Neural crest cell (in vitro differentiated cells): ENCODE measurements around the gene SVIL. TPM values are rescaled to one million over a fixed set of nuclear protein-coding genes. Genes with fewer than 3 reads are reported as not detected.
"Not testable (repeated sequence)": the region's sequence is repeated elsewhere in the genome, so short reads cannot be mapped to it uniquely, and the experiment has no call there.

Experiments
- DNase-seq: peaks from one replicate; pipeline ENCODE4 v3.0.0; 2021; ENCODE audit warnings: low read depth, mixed read lengths, low spot score
- H3K27ac Mint-ChIP-seq: one replicate; pipeline ENCODE4 v1.8.0; 2021; ENCODE audit warnings: mild to moderate bottlenecking, mixed read lengths; ENCODE audit not compliant: unreplicated experiment
- H3K27me3 Mint-ChIP-seq: 2 replicates; pipeline ENCODE4 v1.8.0; 2021; ENCODE audit warnings: low read depth, mild to moderate bottlenecking, mixed read lengths
- H3K36me3 Mint-ChIP-seq: 2 replicates; pipeline ENCODE4 v1.8.0; 2021; ENCODE audit warnings: low read depth, mild to moderate bottlenecking, mixed read lengths
- H3K4me1 Mint-ChIP-seq: 2 replicates; pipeline ENCODE4 v1.8.0; 2021; ENCODE audit warnings: mixed read lengths
- H3K4me3 Mint-ChIP-seq: one replicate; pipeline ENCODE4 v1.8.0; 2021; ENCODE audit warnings: mild to moderate bottlenecking, mixed read lengths
- H3K9me3 Mint-ChIP-seq: 2 replicates; pipeline ENCODE4 v1.8.0; 2021; ENCODE audit warnings: mixed read lengths
- CTCF ChIP-seq: fragments of 200-600 bp; sonication (generic); conservative IDR thresholded peaks from 2 replicates; pipeline ENCODE4 v1.5.0; 2021; ENCODE audit warnings: antibody characterized with exemption, mild to moderate bottlenecking
- total RNA-seq: library from RNA; stranded (reverse); gene quantifications from 2 replicates; pipeline ENCODE4 v1.2.1, GENCODE V29; 2021

Gene SVIL
- total RNA-seq, 1 donor from 2014 or later, result 57.5 TPM

- TF ChIP-seq CTCF, result no peak
- DNase-seq, result no peak
- no peak overlapping the region for H3K4me3 Mint-ChIP-seq
- no peaks in the 10 kb centered on the region for H3K27me3 Mint-ChIP-seq
- H3K9me3 Mint-ChIP-seq, result peaks cover 3% of the 10 kb centered on the region
- H3K36me3 Mint-ChIP-seq, result peaks cover 1% of the 10 kb centered on the region
- peaks cover 51% of the 10 kb centered on the region for H3K4me1 Mint-ChIP-seq
- H3K27ac Mint-ChIP-seq, result peak overlapping the region; percentile 91
Measured at GRCh38 chr10:29588629-29589421, 45.9 kb downstream of the SVIL start.

GRCh38 chr10:29587750-29588628, 46.8 kb downstream of the SVIL start:
- not testable (repeated sequence) for DNase-seq, H3K9me3 Mint-ChIP-seq, H3K36me3 Mint-ChIP-seq, H3K27me3 Mint-ChIP-seq
- H3K4me3 Mint-ChIP-seq, result peak overlapping the region; percentile 61
- peaks cover 53% of the 10 kb centered on the region for H3K4me1 Mint-ChIP-seq
- peak overlapping the region; percentile 91 for H3K27ac Mint-ChIP-seq

GRCh38 chr10:29587102-29587749, 47.5 kb downstream of the SVIL start:
- not testable (repeated sequence) for H3K27ac Mint-ChIP-seq, H3K36me3 Mint-ChIP-seq, H3K27me3 Mint-ChIP-seq, H3K9me3 Mint-ChIP-seq, DNase-seq
- Mint-ChIP-seq H3K4me3 (peak overlapping the region; percentile 61), H3K4me1 (peaks cover 53% of the 10 kb centered on the region)

- H3K27me3 Mint-ChIP-seq, result no peaks in the 10 kb centered on the region
- peak overlapping the region; percentile 32 for H3K4me3 Mint-ChIP-seq
- peaks cover 57% of the 10 kb centered on the region for H3K4me1 Mint-ChIP-seq
- H3K36me3 Mint-ChIP-seq, result peaks cover 3% of the 10 kb centered on the region
- peak overlapping the region; percentile 37 for H3K27ac Mint-ChIP-seq
- DNase-seq, result no peak
- TF ChIP-seq CTCF, result no peak
- H3K9me3 Mint-ChIP-seq, result peaks cover 3% of the 10 kb centered on the region
Measured at GRCh38 chr10:29586509-29586908, 48.3 kb downstream of the SVIL start.

GRCh38 chr10:29585488-29585976, 49.2 kb downstream of the SVIL start:
- H3K4me3 Mint-ChIP-seq, result peak overlapping the region; percentile 7
- H3K27ac Mint-ChIP-seq, result no peak overlapping the region
- H3K36me3 Mint-ChIP-seq, result peaks cover 3% of the 10 kb centered on the region
- peaks cover 3% of the 10 kb centered on the region for H3K9me3 Mint-ChIP-seq
- no peak for TF ChIP-seq CTCF
- peaks cover 53% of the 10 kb centered on the region for H3K4me1 Mint-ChIP-seq
- no peak for DNase-seq
- H3K27me3 Mint-ChIP-seq, result no peaks in the 10 kb centered on the region

GRCh38 chr10:29584436-29584835, 50.3 kb downstream of the SVIL start:
- no peak for DNase-seq
- Mint-ChIP-seq H3K36me3 (peaks cover 3% of the 10 kb centered on the region), H3K27me3 (no peaks in the 10 kb centered on the region), H3K9me3 (peaks cover 3% of the 10 kb centered on the region), H3K4me1 (peaks cover 47% of the 10 kb centered on the region), H3K27ac (no peak overlapping the region), H3K4me3 (no peak overlapping the region)
- TF ChIP-seq CTCF, result no peak
